K562 (cell line): Measurements from ENCODE around the gene DALRD3. TPM values are rescaled to one million over a fixed set of nuclear protein-coding genes. Genes with fewer than 3 reads are reported as not detected.
A peak's percentile ranks its signal among the peaks of the same experiment; 100 is the strongest.

Experiments used
- BHLHE40 ChIP-seq: IDR thresholded peaks from 2 replicates; pipeline ENCODE4 v1.6.1; 2011; ENCODE audit warnings: low read length, improper control_type of control experiment
- CBFA2T2 ChIP-seq: fragments of 450-650 bp; conservative IDR thresholded peaks from 2 replicates; pipeline ENCODE4 v1.6.1; 2017; ENCODE audit warnings: mild to moderate bottlenecking
- COPS2 ChIP-seq: fragments of 450-650 bp; conservative IDR thresholded peaks from 2 replicates; pipeline ENCODE4 v1.6.1; 2016; ENCODE audit warnings: mild to moderate bottlenecking, moderate library complexity
- DACH1 ChIP-seq: fragments of 450-650 bp; IDR thresholded peaks from 2 replicates; pipeline ENCODE4 v1.6.1; 2018; ENCODE audit not compliant: partially characterized antibody
- ELF4 ChIP-seq: fragments of 450-650 bp; formaldehyde crosslinking; IDR thresholded peaks from 2 replicates; pipeline ENCODE4 v1.4.0; 2022; ENCODE audit warnings: missing genetic modification characterization
- ETS1 ChIP-seq: conservative IDR thresholded peaks from 2 replicates; pipeline ENCODE4 v1.6.1; 2011; ENCODE audit warnings: low read depth, mild to moderate bottlenecking, low read length; ENCODE audit not compliant: control insufficient read depth
- ETV6 ChIP-seq, 3 experiments: fragments of 150-350 bp in 1 of 3; sonication (generic) in 1 of 3; formaldehyde crosslinking in 1 of 3; IDR thresholded peaks; 2 replicates each; pipeline versions ENCODE4 v1.6.1 to v1.8.0; 2014 to 2022; ENCODE audit warnings: borderline replicate concordance in 2 of 3, low read depth in 2 of 3, antibody characterized with exemption in 1 of 3, low read length in 1 of 3, mild to moderate bottlenecking in 1 of 3, missing genetic modification reagents in 1 of 3
- FOXA1 ChIP-seq: fragments of 450-650 bp; IDR thresholded peaks from 2 replicates; pipeline ENCODE4 v1.6.1; 2016; ENCODE audit warnings: mild to moderate bottlenecking, borderline replicate concordance
- FOXJ2 ChIP-seq: fragments of 200-800 bp; sonication (Bioruptor generic); IDR thresholded peaks from 2 replicates; pipeline ENCODE4 v1.6.1; 2016; ENCODE audit warnings: missing genetic modification characterization, missing compliant biosample characterization
- HMG20A ChIP-seq: fragments of 450-650 bp; formaldehyde crosslinking; conservative IDR thresholded peaks from 2 replicates; pipeline ENCODE4 v1.4.0; 2020; ENCODE audit warnings: mild to moderate bottlenecking, mixed read lengths
- IRF2 ChIP-seq: sonication (generic); formaldehyde crosslinking; IDR thresholded peaks from 2 replicates; pipeline ENCODE4 v1.8.1; 2022; ENCODE audit warnings: mild to moderate bottlenecking, missing genetic modification reagents
- MCM5 ChIP-seq: fragments of 450-650 bp; IDR thresholded peaks from 2 replicates; pipeline ENCODE4 v1.6.1; 2016; ENCODE audit warnings: low read depth
- MEIS2 ChIP-seq: fragments of 450-650 bp; IDR thresholded peaks from 2 replicates; pipeline ENCODE4 v1.6.1; 2014; ENCODE audit warnings: mild to moderate bottlenecking; ENCODE audit not compliant: partially characterized antibody
- MXI1 ChIP-seq: IDR thresholded peaks from 2 replicates; pipeline ENCODE4 v1.6.1; 2011; ENCODE audit warnings: low read depth, mild to moderate bottlenecking, improper control_type of control experiment, low read length
- POLR3A ChIP-seq: IDR thresholded peaks from 2 replicates; pipeline ENCODE4 v1.6.1; 2011; ENCODE audit warnings: borderline replicate concordance, mild to moderate bottlenecking, moderate library complexity; ENCODE audit not compliant: insufficient read length, insufficient read depth; ENCODE audit errors: extremely low read depth
- PTBP1 ChIP-seq: fragments of 200-400 bp; formaldehyde crosslinking; IDR thresholded peaks from 2 replicates; pipeline ENCODE4 v1.6.1; 2017; ENCODE audit warnings: low read depth, low read length
- SRSF3 ChIP-seq: fragments of 200-400 bp; formaldehyde crosslinking; IDR thresholded peaks from 2 replicates; pipeline ENCODE4 v1.6.1; 2016; ENCODE audit warnings: mild to moderate bottlenecking, low read length, moderate library complexity; ENCODE audit not compliant: insufficient read depth
- TAF1 ChIP-seq: IDR thresholded peaks from 2 replicates; pipeline ENCODE4 v1.6.1; 2011; ENCODE audit warnings: mild to moderate bottlenecking, low read length, moderate library complexity; ENCODE audit not compliant: insufficient read depth, control insufficient read depth, severe bottlenecking; ENCODE audit errors: extremely low read depth
- TEAD1 ChIP-seq, 2 experiments: fragments of 450-650 bp in 1 of 2; sonication (generic) in 1 of 2; formaldehyde crosslinking; IDR thresholded peaks; 2 replicates each; pipeline versions ENCODE4 v1.4.0 to v1.8.0; 2020 to 2022; ENCODE audit warnings: mild to moderate bottlenecking in 2 of 2, missing genetic modification reagents in 1 of 2
- VEZF1 ChIP-seq: fragments of 200-800 bp; sonication (Bioruptor generic); IDR thresholded peaks from 2 replicates; pipeline ENCODE4 v1.6.1; 2017; ENCODE audit warnings: missing genetic modification characterization, missing compliant biosample characterization
- XRCC5 ChIP-seq: fragments of 200-400 bp; formaldehyde crosslinking; IDR thresholded peaks from 2 replicates; pipeline ENCODE4 v1.6.1; 2017; ENCODE audit warnings: low read depth, mild to moderate bottlenecking, low read length
- ZBED1 ChIP-seq: IDR thresholded peaks from 2 replicates; pipeline ENCODE4 v1.6.1; 2014
- ZBTB17 ChIP-seq: fragments of 450-650 bp; formaldehyde crosslinking; IDR thresholded peaks from 2 replicates; pipeline ENCODE4 v1.4.0; 2020; ENCODE audit warnings: mild to moderate bottlenecking
- ZFP36 ChIP-seq: fragments of 150-350 bp; IDR thresholded peaks from 2 replicates; pipeline ENCODE4 v1.6.1; 2018; ENCODE audit warnings: low read length, low read depth; ENCODE audit not compliant: partially characterized antibody
- ZNF146 ChIP-seq: IDR thresholded peaks from one replicate; pipeline ENCODE4 v1.6.1; 2018; ENCODE audit warnings: missing compliant biosample characterization; ENCODE audit not compliant: unreplicated experiment
- ZNF3 ChIP-seq: fragments of 250-450 bp; sonication (Bioruptor Pico); IDR thresholded peaks from 2 replicates; pipeline ENCODE4 v1.5.0; 2021; ENCODE audit warnings: mild to moderate bottlenecking, moderate library complexity
- ZNF354B ChIP-seq: fragments of 250-450 bp; sonication (Bioruptor Pico); IDR thresholded peaks from 2 replicates; pipeline ENCODE4 v1.4.0; 2020
- ZNF584 ChIP-seq: fragments of 200-800 bp; sonication (Bioruptor generic); IDR thresholded peaks from 2 replicates; pipeline ENCODE4 v1.6.1; 2016; ENCODE audit warnings: low read depth, mild to moderate bottlenecking, missing genetic modification characterization, missing compliant biosample characterization
- ZNF785 ChIP-seq: fragments of 250-450 bp; sonication (Bioruptor Pico); IDR thresholded peaks from 2 replicates; pipeline ENCODE4 v1.4.0; 2020; ENCODE audit warnings: mild to moderate bottlenecking
- polyA plus RNA-seq, 8 experiments: library from polyadenylated mRNA; depleted of rRNA in 4 of 8; stranded (reverse) in 5 of 8; unstranded in 3 of 8; fragments of >200 nt; fragmentation: Nextera tagmentation in 2 of 8; fragmentation: Illumina TruSeq in 1 of 8; extraction: Ambion mirVana in 2 of 8; extraction: Trizol in 1 of 8; gene quantifications; 2 replicates each; pipeline versions ENCODE4 v1.2.1 to v1.2.3, GENCODE V29; 2011 to 2014; ENCODE audit warnings: inconsistent platforms in 1 of 8, missing spikeins in 1 of 8
- total RNA-seq, 7 experiments: library from RNA; depleted of rRNA in 6 of 7; stranded (reverse); fragments of >200 nt in 6 of 7; fragmentation: Illumina TruSeq in 2 of 7; extraction: Trizol in 2 of 7; gene quantifications; 2 replicates each; pipeline versions ENCODE4 v1.2.1 to v1.2.3, GENCODE V29; 2011 to 2021; ENCODE audit warnings: low replicate concordance in 1 of 7

DALRD3 gene
- total and polyA plus RNA-seq, 9 of the 15 experiments (the other 6 are each of a cell fraction or from before 2014, with no cell fraction given), result 6.6 to 31.3 (median 14.4) TPM

GRCh38 chr3:49007068-49007770 lies 11.2 kb downstream of the DALRD3 start, which contains the start of gene WDR6 (continued):
- no peak; the same call in 1 of the 2 replicates for TF ChIP-seq VEZF1 (CRISPR knock-in tag)
- TF ChIP-seq ZNF354B (CRISPR knock-in tag), result no peak
- no peak for TF ChIP-seq DACH1
- TF ChIP-seq XRCC5, result peak; percentile 64
- no peak for TF ChIP-seq PTBP1
- TF ChIP-seq MEIS2, result peak; percentile 60
- TF ChIP-seq BHLHE40, result peak; percentile 98
- peak; percentile 36 for TF ChIP-seq TAF1
- TF ChIP-seq ZNF785 (CRISPR knock-in tag), result no peak
- TF ChIP-seq MCM5, result no peak
- no peak for TF ChIP-seq HMG20A
- no peak for TF ChIP-seq MXI1
- no peak for TF ChIP-seq FOXJ2 (tag)
- TF ChIP-seq ZNF584 (CRISPR knock-in tag), result no peak
- no peak for TF ChIP-seq FOXA1
- no peak for TF ChIP-seq ZBTB17
- no peak for TF ChIP-seq IRF2 (CRISPR knock-in tag)
- no peak for TF ChIP-seq ETV6 (IDR thresholded peaks at IDR 0.05; ENCODE audit: borderline replicate concordance in 1 of 2, low read depth in 2 of 2, low read length in 1 of 2)
- no peak for TF ChIP-seq ETV6 (CRISPR knock-in tag; IDR thresholded peaks at IDR 0.05; ENCODE audit: borderline replicate concordance)
- no peak for TF ChIP-seq SRSF3
- no peak for TF ChIP-seq COPS2
- 0 out of 2 replicates have a peak, but pooled peaks have one; percentile 46 for TF ChIP-seq ZBED1
- TF ChIP-seq ZNF3 (CRISPR knock-in tag), result no peak
- TF ChIP-seq ELF4, result no peak
- no peak for TF ChIP-seq ETS1
- TF ChIP-seq ZFP36, result no peak
- 0 out of 4 replicates have a peak, but pooled peaks of 1 of the 2 experiments have one; percentile 7 for TF ChIP-seq TEAD1 (CRISPR knock-in tag; IDR thresholded peaks at IDR 0.05)
- TF ChIP-seq CBFA2T2, result peak; percentile 63
- TF ChIP-seq POLR3A, result no peak
- no peak for TF ChIP-seq ZNF146 (CRISPR knock-in tag)
